ENCODE measurements around the gene TNFRSF9.

The TNFRSF9 gene

DNA sequence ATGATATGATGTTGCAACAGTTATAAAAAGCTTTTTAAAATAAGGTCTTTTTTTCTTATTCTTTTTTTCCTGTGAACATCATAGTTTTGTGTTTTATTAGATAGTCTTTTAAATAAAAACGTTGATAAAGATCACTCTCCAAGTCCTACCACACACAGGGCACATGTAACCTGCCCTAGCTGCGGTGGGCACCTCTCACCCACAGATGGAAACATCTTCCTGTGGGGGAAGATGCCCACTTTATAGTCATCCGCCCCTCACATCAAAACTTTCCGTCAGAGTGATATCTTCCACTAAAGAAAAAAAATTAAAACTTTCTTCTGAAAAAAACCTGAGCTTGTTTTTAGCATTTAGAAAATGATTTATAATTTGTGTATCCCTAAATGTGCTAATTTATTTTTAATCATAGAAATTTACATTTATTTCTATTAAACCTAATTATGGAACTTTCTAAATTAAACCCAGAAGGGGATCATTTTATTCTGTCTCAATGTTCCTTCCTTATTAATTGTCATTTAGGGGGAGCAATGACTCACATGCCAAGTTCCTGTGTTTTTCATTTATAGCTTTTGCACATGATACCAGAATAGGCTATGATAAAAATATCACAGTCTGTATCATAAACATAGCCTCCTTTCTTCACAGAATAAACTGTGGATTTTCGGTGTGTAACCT, 24.7 kb downstream of the TNFRSF9 start:
- no peak for DNase-seq

DNA sequence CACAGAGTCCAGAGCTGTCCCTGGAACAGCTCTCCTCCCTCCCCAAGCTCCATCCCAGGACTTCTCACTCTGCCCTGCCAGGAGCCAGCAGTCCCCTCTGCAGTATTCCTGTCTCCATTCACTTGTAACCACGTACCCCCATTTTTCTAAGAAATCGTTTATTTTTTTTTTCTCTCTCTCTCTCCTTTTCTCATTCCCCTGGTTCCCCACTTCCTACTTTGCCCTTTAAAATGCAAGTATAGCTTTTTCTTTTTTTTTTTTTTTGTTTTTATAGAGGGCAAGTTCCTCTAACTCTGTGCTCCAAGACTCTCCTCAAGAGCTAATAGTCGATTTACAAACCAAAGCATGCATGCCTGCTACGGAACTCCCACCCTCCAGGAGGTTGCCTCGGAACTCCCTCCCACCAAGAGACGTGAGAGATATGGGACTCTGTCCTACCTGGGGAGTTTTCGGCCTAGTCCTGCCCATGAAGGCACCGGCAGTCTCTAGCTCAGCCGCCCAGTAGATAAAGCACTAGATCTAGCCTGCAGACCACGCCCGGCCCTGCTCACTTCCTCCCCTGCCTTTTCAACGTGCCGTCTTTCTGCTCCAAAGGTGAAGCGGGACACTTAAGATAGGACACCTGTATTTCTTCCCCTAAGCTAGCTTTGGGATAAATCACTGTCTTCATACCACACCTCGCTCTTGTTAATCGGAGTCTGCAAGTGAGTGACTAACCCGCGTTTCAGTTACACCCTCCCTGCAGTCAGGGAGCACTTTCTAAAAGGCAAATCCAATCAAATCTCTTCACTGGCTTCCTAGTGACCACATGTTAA, 27.7 kb downstream of the TNFRSF9 start:
- DNase-seq, result no peak

DNA sequence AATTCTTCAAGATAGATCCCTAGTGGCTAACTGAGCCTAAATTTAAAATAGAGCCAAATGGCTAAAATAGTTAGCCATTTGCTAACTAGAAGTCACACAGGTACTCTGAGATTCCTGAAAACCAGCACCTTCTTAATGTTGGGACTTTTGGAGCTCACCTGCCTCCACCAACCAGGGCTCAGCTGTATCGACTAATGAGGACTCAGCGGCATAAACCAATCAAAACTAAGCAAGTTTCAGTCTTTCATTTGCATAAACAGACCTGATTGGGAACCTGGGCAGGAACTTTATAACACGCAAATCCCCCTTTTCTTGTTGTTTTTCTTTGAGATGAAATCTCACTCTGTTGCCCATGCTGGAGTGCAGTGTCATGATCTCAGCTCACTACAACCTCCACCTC, 28.5 kb downstream of the TNFRSF9 start:
- DNase-seq, result no peak

DNA sequence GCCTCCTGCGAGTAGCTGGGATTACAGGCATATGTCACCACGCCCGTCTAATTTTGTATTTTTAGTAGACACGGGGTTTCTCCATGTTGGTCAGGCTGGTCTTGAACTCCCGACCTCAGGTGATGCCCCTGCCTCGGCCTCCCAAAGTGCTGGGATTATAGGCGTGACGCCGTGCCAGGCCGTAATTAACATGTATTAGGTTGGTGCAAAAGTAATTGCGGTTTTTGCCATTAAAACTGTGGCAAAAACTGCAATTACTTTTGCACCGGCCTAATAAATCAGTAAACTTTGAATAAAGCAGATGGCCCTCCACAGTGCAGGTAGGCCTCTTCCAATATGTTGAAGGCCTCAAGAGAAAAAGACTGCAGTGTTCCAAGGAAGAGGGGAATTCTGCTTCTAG, 35.4 kb downstream of the TNFRSF9 start:
- DNase-seq, result no peak

DNA sequence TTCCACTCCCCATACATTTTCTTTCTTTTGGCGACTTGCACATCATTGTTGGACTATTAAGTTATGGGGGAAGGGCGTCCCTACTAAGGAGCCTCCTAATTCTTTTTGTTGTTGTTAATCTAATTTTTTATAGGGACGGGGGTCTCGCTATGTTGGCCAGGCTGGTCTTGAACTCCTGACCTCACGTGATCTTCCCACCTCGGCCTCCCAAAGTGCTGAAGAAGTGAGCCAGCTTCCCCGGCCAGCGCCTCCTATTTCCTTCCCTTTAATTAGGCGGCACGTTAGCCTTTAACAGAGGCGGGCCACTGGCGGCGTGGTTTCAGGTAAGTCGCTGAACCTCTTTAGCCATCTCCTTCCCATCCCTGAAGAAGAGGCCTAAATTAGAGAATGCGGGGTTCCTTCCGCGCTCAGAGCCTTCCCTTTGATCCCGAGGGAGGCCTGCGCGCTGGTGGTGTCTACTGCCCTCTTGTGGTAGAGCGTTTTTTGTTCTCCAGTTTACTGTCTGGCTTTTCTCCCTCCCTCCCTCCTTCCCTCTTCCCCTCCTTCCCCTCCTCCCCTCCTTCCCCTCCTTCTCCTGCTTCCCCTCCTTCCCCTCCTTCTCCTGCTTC, 38.1 kb downstream of the TNFRSF9 start:
- peak; percentile 50 for DNase-seq

DNA sequence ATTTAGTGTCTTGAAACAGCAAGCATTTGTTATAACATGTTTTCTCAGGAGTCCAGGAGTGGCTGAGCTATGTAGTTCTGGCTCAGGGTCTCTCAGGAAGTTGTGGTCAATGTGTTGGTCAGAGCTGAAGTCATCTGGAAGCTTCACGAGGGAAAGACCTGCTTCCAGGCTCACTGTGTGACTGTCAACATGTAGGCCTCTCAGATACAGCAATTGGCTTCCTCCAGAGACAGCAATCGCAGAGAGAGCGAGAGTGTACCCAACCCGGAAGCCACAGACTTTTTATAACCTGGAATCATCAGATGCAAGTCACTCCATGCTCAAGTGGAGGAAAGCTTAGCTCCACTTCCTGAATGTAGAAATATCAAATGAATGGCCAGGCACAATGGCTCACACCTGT, 40.9 kb downstream of the TNFRSF9 start:
- no peak for DNase-seq

DNA sequence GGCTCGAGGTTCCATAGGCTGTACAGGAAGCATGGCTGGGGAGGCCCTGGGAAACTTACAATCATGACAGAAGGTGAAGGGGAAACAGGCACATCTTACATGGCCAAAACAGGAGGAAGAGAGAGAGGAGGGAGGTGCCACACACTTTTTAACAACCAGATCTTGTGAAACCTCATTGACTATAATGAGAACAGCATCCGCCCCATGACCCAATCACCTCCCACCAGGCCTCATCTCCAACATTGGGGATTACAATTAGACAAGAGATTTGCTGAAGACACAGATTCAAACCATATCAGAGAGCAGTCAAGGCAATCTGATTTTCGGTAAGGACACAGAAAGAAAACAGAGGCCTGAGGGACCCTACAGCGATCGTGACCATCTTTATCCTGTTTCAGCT, 41.7 kb downstream of the TNFRSF9 start:
- no peak for DNase-seq

DNA sequence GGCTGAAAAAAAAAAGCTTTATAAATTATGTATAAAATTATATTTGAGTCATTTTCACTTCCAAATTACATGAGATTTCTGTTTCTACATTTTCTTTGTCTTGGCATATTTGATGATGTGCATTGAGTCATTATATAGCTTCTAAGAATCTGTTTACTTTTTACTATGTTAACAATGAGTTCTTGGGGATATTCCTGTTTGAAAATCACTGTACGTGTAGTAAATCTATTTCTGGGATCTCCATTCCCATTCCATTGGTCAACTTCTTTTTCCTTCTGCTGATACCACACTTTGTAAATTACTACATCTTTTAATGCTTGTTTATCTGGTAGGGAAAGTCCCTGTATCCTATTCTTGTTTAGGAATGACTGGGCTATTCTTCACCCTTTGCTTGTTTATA, 43.6 kb downstream of the TNFRSF9 start:
- no peak for DNase-seq

DNA sequence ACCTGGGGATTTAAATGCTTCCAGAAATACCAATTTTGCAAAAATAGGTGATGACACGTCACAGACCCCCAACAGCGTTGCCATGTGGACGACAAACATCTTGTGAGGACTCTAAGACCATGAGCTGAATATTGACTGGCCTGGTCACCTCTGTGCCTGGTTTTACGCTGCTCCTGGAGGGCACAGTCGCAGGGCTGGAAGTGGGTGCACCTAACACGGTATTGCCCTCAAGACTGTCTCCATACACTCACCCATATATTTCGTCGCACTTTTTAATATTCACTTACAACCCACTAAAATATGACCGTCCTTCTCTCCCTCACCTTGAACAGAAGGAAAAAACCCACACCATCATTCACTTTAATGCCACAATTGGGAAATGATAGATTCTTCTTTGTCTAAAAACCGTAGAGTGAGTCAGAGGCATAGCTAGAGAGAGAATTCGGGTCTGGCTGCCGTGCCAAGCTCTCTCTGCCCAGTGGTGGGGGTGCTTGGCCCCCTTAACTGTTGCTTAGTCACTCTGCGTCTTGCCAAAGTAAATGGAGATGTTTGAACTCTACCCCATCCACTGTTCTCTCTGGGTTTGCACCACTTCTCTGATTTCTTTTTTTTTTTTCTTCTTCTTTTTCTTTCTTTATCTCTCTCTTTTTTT, 47.0 kb downstream of the TNFRSF9 start:
- no peak for DNase-seq

DNA sequence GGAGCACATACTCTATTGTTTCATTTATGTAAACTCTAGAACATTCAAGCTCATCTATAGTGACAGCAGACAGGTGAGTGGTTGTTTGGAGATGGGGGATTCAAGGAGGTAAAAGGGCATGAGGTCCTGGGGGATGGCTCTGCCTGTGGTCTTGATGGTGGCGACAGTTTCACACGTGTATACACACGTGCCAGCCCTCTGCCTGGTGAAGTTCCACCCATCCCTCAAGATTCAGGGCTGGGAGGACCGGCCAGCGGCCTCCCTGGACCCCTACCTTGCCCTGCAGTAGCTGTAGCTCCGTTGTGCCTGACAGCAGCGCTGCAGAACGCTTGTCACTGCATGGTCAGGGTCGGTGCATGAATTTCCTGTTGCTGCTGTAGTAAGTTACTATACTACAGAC, 48.8 kb downstream of the TNFRSF9 start:
- DNase-seq, result no peak

DNA sequence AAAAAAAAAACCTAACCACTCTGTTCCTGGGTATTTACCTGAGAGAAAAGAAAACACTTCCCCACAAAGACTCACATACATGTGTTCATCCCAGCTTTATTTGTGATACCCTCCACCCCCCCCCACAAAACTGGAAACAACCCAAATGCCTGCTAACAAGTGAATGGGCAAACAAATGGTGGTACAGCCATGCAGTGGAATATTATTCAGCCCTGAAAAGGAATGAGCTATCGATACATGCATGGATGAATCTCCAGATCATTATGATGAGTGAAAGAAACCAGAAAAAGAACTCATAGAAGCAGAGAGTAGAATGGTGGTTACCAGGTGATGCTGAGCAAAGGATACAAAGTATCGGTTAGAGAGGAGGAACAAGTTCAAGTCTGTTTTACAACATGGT, 49.8 kb downstream of the TNFRSF9 start:
- DNase-seq, result no peak

DNA sequence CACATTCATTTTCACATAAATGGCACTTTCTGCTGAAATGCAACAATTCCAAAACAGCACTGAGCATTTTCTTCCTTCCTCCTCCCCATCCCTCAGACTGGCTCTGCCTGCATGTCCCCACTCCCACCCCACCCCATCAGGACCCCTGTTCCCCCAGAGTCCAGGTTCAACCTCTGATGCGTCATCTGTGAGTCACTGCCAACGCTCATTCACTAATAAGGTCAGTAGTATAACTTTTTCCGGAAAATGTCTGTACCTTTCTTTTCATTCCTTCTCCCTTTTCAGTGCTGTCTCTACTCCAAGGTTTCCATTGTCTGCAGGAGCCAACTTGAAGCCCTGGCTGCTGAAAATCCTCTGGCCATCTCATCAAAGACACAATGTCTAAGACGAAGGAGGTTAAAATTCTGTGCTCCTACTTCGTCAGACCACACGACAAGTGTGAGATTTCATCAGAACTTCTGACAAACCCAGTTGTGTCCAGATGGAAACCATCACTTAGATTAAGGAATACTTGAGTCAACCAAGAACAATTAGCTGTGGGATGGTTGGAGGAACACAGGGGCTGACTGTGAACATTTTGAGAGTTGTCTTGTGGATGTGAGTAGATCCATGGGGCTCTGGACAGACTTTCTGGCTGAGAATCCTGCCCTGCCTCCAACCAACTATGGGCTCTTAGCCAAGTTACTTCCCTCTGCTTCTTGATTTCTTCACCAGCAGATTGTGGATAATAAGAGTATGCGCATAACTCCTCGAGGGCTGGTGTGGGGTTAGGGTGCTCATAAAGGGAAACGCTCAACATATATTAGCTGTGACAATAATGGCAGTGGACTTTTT, 52.2 kb downstream of the TNFRSF9 start:
- no peak for DNase-seq

DNA sequence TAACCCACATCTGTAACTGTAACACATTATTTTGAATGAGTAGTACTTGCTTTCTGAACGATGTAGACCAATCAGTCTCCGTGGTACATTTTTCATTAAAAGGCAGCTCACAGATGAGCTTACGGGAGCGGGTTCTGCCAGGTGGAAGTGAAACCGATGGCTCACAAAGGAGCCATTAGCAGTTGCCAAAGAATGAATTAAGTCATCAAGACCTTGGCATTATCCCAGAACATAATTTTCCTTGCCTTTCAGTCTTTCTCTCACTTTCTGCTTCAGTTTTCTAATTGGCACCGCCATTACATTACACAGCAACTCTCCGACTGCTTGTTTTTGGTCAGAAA, 54.3 kb downstream of the TNFRSF9 start:
- no peak for DNase-seq

DNA sequence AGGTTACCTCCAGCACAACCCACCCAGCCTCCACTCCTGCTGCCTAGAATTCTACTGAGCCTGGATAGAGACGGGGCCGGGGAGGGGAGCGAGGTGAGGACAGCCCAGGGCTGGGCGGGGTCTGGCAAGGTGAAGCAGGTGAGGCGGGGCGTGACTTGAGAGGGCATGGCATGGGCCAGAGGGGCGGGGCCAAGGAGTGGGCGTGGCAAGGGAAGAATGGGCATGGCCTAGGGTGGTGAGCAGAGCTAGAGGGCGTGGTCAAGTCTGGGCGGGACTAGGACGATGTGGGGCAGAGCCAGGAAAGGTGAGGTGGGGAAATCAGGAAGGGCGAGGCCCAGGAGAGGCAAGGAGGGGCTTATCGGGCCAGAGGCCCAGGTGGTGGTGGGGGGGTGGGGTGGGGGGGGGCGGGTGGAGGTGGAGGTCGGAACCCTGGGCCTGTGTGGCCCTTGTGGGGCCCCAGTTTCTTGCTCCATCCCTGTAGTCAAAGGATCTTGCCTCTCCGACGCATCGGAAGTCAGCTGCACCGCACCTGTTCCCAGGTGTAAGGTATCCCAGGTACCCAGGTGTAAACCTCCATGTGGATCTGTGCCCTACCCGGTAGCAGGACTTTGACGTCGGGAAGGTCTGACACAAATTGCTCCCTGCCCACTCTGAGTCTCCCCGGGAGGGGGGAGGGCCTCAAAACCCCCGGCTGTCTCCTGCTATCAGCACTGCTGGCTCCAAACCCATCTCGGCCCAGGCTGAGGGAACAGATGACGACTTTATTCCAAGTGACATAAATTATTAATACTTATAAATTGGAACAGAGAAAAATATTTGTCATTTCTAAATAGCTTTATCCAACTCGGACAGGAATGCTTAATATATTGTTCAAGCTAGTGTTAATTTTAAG, 54.9 kb downstream of the TNFRSF9 start:
- no peak for DNase-seq

DNA sequence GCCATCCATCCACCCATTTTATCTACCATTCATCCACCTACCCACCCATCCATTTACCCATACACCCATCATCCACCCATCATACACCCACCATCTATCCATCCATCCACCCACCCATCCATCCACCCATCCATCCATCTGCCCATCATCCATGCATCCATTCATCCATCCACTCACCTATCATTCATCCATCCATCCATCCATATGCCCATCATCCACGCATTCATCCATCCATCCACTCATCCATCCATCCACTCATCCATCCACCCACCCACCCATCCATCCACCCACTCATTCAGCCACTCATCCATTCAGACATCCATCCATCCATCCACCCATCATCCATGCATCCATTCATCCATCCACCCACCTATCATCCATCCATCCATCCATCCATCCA, 55.9 kb downstream of the TNFRSF9 start:
- DNase-seq, result no peak

DNA sequence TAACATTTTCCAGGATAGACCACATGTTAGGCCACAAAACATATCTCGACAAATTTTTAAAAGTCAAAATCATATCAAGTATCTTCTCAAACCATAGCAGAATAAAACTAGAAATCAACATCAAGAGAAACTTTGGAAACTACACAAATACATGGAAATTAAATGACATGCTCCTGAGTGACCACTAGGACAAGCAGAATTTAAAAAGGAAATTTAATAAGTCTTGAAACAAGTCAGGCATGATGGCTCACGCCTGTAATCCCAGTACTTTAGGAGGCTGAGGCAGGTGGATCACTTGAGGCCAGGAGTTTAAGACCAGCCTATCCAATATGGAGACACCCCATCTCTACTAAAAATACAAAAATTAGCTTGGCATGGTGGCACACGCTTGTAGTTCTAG, 61.4 kb downstream of the TNFRSF9 start:
- DNase-seq, result no peak

DNA sequence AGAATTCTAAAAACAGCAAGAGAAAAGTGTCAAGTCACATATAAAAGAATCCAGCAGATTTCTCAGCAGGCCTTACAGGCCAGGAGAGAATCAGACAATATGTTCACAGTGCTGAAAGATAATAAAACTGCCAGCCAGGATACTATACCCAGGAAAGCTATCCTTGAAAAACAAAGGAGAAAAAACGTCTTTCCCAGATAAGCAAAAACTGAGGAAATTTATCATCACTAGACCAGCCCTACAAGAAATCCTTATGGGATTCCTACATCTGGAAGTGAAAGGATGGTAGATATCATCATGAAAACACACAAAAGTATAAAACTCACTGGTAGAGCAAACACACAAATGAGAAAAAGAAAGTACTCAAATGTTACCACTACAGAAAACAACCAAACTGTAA, 62.6 kb downstream of the TNFRSF9 start:
- no peak for DNase-seq

DNA sequence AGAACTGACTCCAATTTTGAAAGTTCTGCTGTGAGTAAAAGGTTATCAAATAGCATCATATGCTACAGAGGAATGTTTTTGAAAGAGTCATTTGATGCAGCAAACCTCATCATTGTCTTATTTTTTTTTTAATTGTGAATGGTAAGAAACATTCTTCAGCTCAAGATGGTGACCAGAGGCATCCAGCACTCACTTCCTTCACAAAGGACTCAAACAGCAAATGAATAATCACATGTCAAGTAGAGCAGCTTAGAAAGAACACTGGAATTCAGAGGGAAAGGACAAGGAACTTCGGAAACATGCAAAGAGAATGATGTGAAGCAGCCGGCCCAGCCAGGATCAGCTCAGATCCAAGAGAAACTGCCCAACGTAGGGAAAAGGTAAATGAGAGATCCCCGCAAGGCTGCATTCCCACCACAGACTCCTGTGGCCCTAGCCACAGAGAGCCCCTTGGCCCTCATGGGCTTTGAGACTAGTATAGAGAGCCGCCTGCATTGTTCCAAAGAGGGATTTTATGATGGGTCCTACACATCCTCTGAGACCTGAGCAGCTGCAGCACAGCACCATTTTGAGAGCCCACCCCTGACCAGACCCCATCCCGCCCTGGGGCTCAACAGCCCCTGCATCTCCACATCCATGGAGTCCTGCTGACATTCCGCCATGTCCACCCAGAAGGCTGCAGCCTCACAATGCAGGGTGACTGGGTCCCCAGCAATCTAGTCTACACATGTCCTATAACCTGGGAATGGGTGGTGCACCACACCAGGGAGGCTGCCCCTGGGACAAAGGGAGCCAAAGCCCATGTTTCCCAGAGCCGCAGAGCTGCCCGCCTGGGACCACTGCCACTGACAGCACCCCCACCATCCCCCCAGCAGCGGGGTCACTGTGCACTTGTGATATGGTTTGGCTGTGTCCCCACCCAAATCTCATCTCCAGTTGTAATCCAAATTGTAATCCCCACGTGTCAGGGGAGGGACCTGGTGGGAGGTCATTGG, 66.5 kb downstream of the TNFRSF9 start:
- DNase-seq, result no peak

DNA sequence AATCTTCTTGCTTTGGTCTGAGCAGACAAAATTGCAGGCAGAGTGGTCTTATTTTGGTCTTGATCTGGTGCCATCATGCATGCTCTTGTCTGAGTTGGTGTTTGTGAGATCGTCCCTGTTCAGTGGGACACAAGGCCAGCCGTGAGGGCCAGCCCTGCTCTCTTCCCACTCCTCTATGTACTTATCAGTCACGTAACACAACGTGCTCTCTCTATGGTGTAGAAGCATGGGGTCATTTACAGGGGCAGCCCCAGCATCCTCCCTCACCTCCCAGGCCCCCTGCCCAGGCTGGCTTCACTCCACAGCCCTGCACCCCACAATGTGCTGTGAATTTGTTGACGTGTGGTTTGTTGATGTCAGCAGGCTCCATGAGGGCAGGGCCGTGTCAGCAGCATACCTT, 69.5 kb downstream of the TNFRSF9 start:
- no peak for DNase-seq

DNA sequence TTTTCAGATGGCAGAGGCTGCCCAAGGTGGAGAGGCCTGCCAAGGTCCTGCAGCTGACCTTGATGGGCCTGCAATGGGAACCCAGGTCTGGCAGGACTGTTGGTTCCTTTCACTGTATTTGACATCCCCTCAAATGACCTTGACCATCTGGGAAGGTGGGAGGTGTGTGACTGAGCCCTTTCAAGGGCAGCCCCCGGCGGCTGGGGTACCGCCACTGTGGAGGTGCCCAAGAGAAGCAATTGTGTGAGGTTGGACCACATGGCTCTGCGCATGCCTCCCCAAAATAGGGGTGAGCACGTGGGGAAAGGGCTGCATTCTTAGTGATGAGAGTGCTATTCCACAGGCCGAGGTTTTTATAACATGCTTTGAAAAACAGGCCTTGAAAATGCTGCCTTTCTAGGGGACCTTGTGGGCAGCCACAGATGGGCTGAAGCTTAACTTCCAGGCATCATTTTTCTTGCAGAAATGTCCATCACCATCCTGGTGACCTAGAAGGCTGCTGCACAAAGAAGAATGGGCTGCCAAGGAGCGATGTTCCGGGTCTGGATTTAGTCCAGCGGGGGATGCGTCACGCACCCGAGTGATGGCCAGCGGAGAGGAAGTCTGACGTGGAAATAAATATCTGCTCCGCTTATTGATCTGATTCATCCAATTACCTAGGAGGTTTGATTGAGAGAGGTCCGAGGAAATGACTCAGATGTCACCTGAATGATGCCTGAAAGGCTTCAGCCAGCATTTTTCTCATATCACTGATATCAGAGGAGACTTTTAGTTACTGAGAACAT, 71.3 kb downstream of the TNFRSF9 start:
- no peak for DNase-seq
